H1 (cell line): ENCODE measurements around the gene CST11. TPM values are rescaled to one million over a fixed set of nuclear protein-coding genes. Genes with fewer than 3 reads are reported as not detected.
A peak's percentile ranks its signal among the peaks of the same experiment; 100 is the strongest.

Experiments
- CTCF ChIA-PET: fragments of 300-600 bp; sonication (Branson Sonifier 250); formaldehyde crosslinking; loops from one replicate; lab custom pipeline; 2021; ENCODE audit not compliant: partially characterized antibody; lab: Charles Lee
- POLR2A ChIA-PET: fragments of 300-600 bp; sonication (Branson Sonifier 250); formaldehyde crosslinking; loops from one replicate; lab custom pipeline; 2021; ENCODE audit warnings: inconsistent platforms; ENCODE audit not compliant: partially characterized antibody; lab: Charles Lee
- DNase-seq, 2 experiments: peaks; one replicate each; pipeline versions ENCODE4 v3.0.0 to v3.0.0-alpha.2; 2010 to 2022; ENCODE audit warnings: low spot score in 2 of 2, low read depth in 1 of 2, mixed read lengths in 1 of 2
- FAIRE-seq: peaks from 2 replicates; lab custom pipeline; 2011; peaks lifted over from hg19 to GRCh38; lab: Jason Lieb, UNC
- H2AFZ ChIP-seq: 2 replicates; pipeline ENCODE4 v1.8.1; 2012; ENCODE audit warnings: low read length, inconsistent platforms
- H2AK5ac ChIP-seq: 2 replicates; pipeline ENCODE4 v1.6.1; 2013; ENCODE audit warnings: low read depth, low read length
- H2BK120ac ChIP-seq: replicated peaks from 2 replicates; pipeline ENCODE3; 2013; ENCODE audit warnings: low read depth, low read length, inconsistent platforms
- H2BK12ac ChIP-seq: 2 replicates; pipeline ENCODE4 v1.6.1; 2013; ENCODE audit warnings: low read depth, low read length
- H2BK15ac ChIP-seq: 2 replicates; pipeline ENCODE4 v1.6.1; 2013; ENCODE audit warnings: low read length
- H2BK20ac ChIP-seq: 2 replicates; pipeline ENCODE4 v1.6.1; 2013; ENCODE audit warnings: low read length
- H2BK5ac ChIP-seq: 2 replicates; pipeline ENCODE4 v1.6.1; 2013; ENCODE audit warnings: low read depth, low read length
- H3K14ac ChIP-seq: 2 replicates; pipeline ENCODE4 v1.6.1; 2013; ENCODE audit warnings: inconsistent platforms; ENCODE audit not compliant: insufficient read length
- H3K18ac ChIP-seq: 2 replicates; pipeline ENCODE4 v1.6.1; 2013; ENCODE audit warnings: low read length; ENCODE audit errors: extremely low read depth
- H3K23ac ChIP-seq: 2 replicates; pipeline ENCODE4 v1.6.1; 2013; ENCODE audit warnings: inconsistent platforms; ENCODE audit not compliant: insufficient read length
- H3K23me2 ChIP-seq: 2 replicates; pipeline ENCODE4 v1.6.1; 2013; ENCODE audit warnings: low read depth, low read length
- H3K27ac ChIP-seq: 2 replicates; pipeline ENCODE4 v1.6.1; 2011; ENCODE audit warnings: low read depth, low read length, inconsistent platforms
- H3K27me3 ChIP-seq, 4 experiments: replicated peaks in 1 of 4; 1 replicate in 1 of 4; 2 replicates in 3 of 4; pipeline versions ENCODE4 v1.6.1 to v1.8.1; 2011 to 2013; ENCODE audit warnings: low read length in 3 of 4, mild to moderate bottlenecking in 3 of 4, inconsistent platforms in 2 of 4, mixed read lengths in 2 of 4, moderate library complexity in 1 of 4; ENCODE audit not compliant: control insufficient read depth in 3 of 4, insufficient read depth in 3 of 4; ENCODE audit errors: extremely low read depth in 1 of 4
- H3K36me3 ChIP-seq, 4 experiments: 2 replicates each; pipeline versions ENCODE4 v1.6.1 to v1.8.1; 2011 to 2013; ENCODE audit warnings: mild to moderate bottlenecking in 4 of 4, low read length in 3 of 4, moderate library complexity in 2 of 4, control low read depth in 1 of 4, inconsistent platforms in 1 of 4; ENCODE audit not compliant: insufficient read depth in 4 of 4, control insufficient read depth in 2 of 4
- H3K4ac ChIP-seq: replicated peaks from 2 replicates; pipeline ENCODE3; 2013; ENCODE audit warnings: low read length, low read depth, mixed read lengths, inconsistent platforms; ENCODE audit not compliant: insufficient read length
- H3K4me1 ChIP-seq, 4 experiments: replicated peaks in 1 of 4; 1 replicate in 1 of 4; 2 replicates in 3 of 4; pipeline versions ENCODE4 v1.6.1 to v1.8.1; 2011 to 2013; ENCODE audit warnings: low read length in 3 of 4, inconsistent platforms in 2 of 4, mixed read lengths in 1 of 4; ENCODE audit not compliant: insufficient read depth in 4 of 4, control insufficient read depth in 3 of 4
- H3K4me2 ChIP-seq, 2 experiments: 2 replicates each; pipeline versions ENCODE4 v1.6.1 to v1.8.1; 2011 to 2013; ENCODE audit warnings: low read depth in 2 of 2, low read length in 2 of 2, control low read depth in 1 of 2, inconsistent platforms in 1 of 2, mild to moderate bottlenecking in 1 of 2; ENCODE audit not compliant: insufficient read depth in 1 of 2
- H3K4me3 ChIP-seq, 4 experiments: fragments of 200-600, 300-600 bp in 1 of 4; sonication (generic), shearing (Covaris generic), sonication (Bioruptor Twin) in 1 of 4; 2 replicates each; pipeline versions ENCODE4 v1.5.1 to v1.8.1; 2011 to 2016; ENCODE audit warnings: low read length in 4 of 4, low read depth in 3 of 4, control low read depth in 2 of 4, inconsistent platforms in 2 of 4, mild to moderate bottlenecking in 2 of 4, mixed read lengths in 1 of 4, moderate library complexity in 1 of 4; ENCODE audit not compliant: insufficient read depth in 2 of 4; ENCODE audit errors: extremely low read depth in 1 of 4
- H3K56ac ChIP-seq: replicated peaks from 2 replicates; pipeline ENCODE3; 2013; ENCODE audit warnings: low read depth, mild to moderate bottlenecking, mixed read lengths, low read length, inconsistent platforms; ENCODE audit not compliant: insufficient read length
- H3K79me1 ChIP-seq: 2 replicates; pipeline ENCODE4 v1.6.1; 2013; ENCODE audit warnings: low read depth, low read length, control low read depth
- H3K79me2 ChIP-seq, 2 experiments: 2 replicates each; pipeline versions ENCODE4 v1.6.1 to v1.8.1; 2012 to 2013; ENCODE audit warnings: low read length in 2 of 2, mild to moderate bottlenecking in 2 of 2, inconsistent platforms in 1 of 2; ENCODE audit not compliant: insufficient read depth in 2 of 2, control insufficient read depth in 1 of 2
- H3K9ac ChIP-seq, 4 experiments: replicated peaks in 1 of 4; 1 replicate in 1 of 4; 2 replicates in 3 of 4; pipeline versions ENCODE4 v1.6.1 to v1.8.1; 2011 to 2013; ENCODE audit warnings: low read depth in 3 of 4, low read length in 3 of 4, control low read depth in 2 of 4, mild to moderate bottlenecking in 2 of 4, moderate library complexity in 2 of 4, inconsistent platforms in 1 of 4; ENCODE audit errors: extremely low read depth in 1 of 4
- H3K9me3 ChIP-seq, 2 experiments: 2 replicates each; pipeline versions ENCODE4 v1.6.1 to v1.8.1; 2012 to 2013; ENCODE audit warnings: mild to moderate bottlenecking in 2 of 2, moderate library complexity in 2 of 2, control low read depth in 1 of 2, inconsistent platforms in 1 of 2, low read depth in 1 of 2, low read length in 1 of 2, mixed read lengths in 1 of 2; ENCODE audit not compliant: insufficient read depth in 2 of 2
- H4K20me1 ChIP-seq, 2 experiments: replicated peaks in 1 of 2; 2 replicates each; pipeline versions ENCODE3 to v1.8.1; 2011 to 2013; ENCODE audit warnings: inconsistent platforms in 2 of 2, low read length in 2 of 2, mild to moderate bottlenecking in 1 of 2; ENCODE audit not compliant: insufficient read depth in 2 of 2, control insufficient read depth in 1 of 2
- H4K5ac ChIP-seq: 2 replicates; pipeline ENCODE4 v1.6.1; 2013; ENCODE audit warnings: low read length, low read depth, mixed read lengths, inconsistent platforms; ENCODE audit not compliant: insufficient read length
- H4K8ac ChIP-seq: 2 replicates; pipeline ENCODE4 v1.8.0; 2013; ENCODE audit warnings: mild to moderate bottlenecking, moderate library complexity, low read length, inconsistent platforms; ENCODE audit not compliant: insufficient read depth; ENCODE audit errors: extremely low read depth
- H4K91ac ChIP-seq: replicated peaks from 2 replicates; pipeline ENCODE3; 2013; ENCODE audit warnings: low read length, mixed read lengths, inconsistent platforms; ENCODE audit not compliant: insufficient read length
- SP4 ChIP-seq: IDR thresholded peaks from 2 replicates; pipeline ENCODE4 v1.6.1; 2012; ENCODE audit warnings: low read length, inconsistent platforms
- WGBS, 2 experiments: shearing (Covaris generic) in 1 of 2; methylation state at CpG; one replicate each; pipeline versions ENCODE4 v1.1.6 to v1.1.7; 2013 to 2015; ENCODE audit warnings: low lambda C conversion rate in 2 of 2, mixed read lengths in 2 of 2, inconsistent platforms in 1 of 2, low coverage in 1 of 2, missing lambda C conversion rate in 1 of 2; ENCODE audit not compliant: insufficient replicate concordance in 2 of 2, insufficient coverage in 1 of 2, insufficient read length in 1 of 2; ENCODE audit errors: extremely low coverage in 1 of 2, missing lambda C conversion rate in 1 of 2; 5-methylcytosine and 5-hydroxymethylcytosine counted together
- polyA plus RNA-seq, 7 experiments: library from polyadenylated mRNA; depleted of rRNA in 3 of 7; stranded (reverse) in 5 of 7; unstranded in 2 of 7; fragments of >200 nt in 5 of 7; fragments of 200-250 nt in 2 of 7; gene quantifications; 1 replicate in 5 of 7; 2 replicates in 1 of 7; 4 replicates in 1 of 7; pipeline versions ENCODE4 v1.2.1 to v1.2.3, GENCODE V29; 2011 to 2013; ENCODE audit warnings: missing spikeins in 2 of 7, mixed read lengths in 2 of 7
- total RNA-seq: library from RNA; stranded (reverse); fragmentation: NEBNext Ultra II Directional; extraction: Animal tissue kit (Norgen Biotek cat#: 25700); gene quantifications from 2 replicates; pipeline ENCODE4 v1.2.1, GENCODE V29; 2021

Gene CST11
- total and polyA plus RNA-seq, 2 of the 8 experiments (the other 6 are each of a cell fraction or from before 2014, with no cell fraction given), result 2.0 TPM; not detected in 1

DNA sequence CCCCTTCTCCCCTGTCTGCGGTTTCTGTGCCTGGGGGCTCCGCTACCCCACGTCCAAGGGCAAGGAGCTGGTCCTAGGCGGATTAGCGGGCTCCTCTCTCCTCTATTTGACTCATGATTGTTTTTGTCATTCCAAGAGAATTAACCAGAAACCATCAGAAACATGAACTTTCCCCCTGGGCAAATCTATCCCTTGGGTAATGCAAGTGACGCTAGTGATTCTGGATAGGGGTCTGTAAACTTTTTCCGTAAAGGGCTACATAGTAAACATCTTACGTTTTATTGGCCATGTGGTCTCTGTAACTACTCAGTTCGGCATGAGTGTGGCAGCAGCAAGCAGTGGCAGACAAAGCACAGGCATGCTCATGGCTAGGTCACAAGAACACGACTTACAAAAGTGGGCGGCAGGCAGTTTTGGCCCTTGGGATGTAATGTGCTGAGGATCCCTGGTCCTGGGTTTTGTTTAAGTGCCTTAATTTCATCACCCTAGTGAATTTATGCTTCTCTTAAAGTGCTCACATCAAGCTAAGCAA is 654 bp downstream of the CST11 start:
- Histone ChIP-seq H2BK12ac (no peak overlapping the region; the same call in 1 of the 2 replicates), H3K4ac (no peak overlapping the region), H3K23ac (no peak overlapping the region), H3K27me3 (peaks cover 0 to 7% (median 0%) of the 10 kb centered on the region in 4 experiments; a peak in 2 of 7 replicates), H3K56ac (no peak overlapping the region), H3K9me3 (0 out of 4 replicates have a peak, but pooled peaks cover 0 to 5% of the 10 kb centered on the region in 2 experiments), H3K4me3 (no peak overlapping the region), H2BK20ac (peak overlapping the region; percentile 51; the same call in 1 of the 2 replicates), H3K14ac (no peak overlapping the region), H4K5ac (no peak overlapping the region), H2BK15ac (no peak overlapping the region; the same call in 1 of the 2 replicates), H3K9ac (no peak overlapping the region), H2AFZ (no peak overlapping the region), H2BK5ac (peak overlapping the region; percentile 18; the same call in 1 of the 2 replicates), H4K91ac (peak overlapping the region; percentile 15), H3K79me1 (no peaks in the 10 kb centered on the region), H3K18ac (no peak overlapping the region), H3K23me2 (peaks cover 10% of the 10 kb centered on the region), H3K4me1 (peaks cover 0 to 3% (median 0%) of the 10 kb centered on the region in 4 experiments; a peak in 2 of 7 replicates), H2AK5ac (no peak overlapping the region), H3K27ac (no peak overlapping the region), H2BK120ac (no peak overlapping the region), H3K4me2 (no peak overlapping the region), H3K36me3 (no peaks in the 10 kb centered on the region; a peak in 1 of 8 replicates), H4K20me1 (peaks cover 0 to 5% of the 10 kb centered on the region in 2 experiments), H4K8ac (peak overlapping the region; percentile 25; the same call in 1 of the 2 replicates)
- ChIA-PET CTCF (interaction anchor here (1.1 to 18.9 kb wide), 5 partner anchors 9 to 154 kb away, joined by 3 to 328 read pairs (median 5); partner anchors contain the start of gene CST9), POLR2A (no interaction called here)
- 91% methylated on average over 10 of the region's 11 CpGs; no CpG with 5 or more reads in 1 of the 2 experiments for WGBS, 2 experiments
- DNase-seq (no peak), FAIRE-seq (no peak)
- no peak for TF ChIP-seq SP4
- TF ChIP-seq, all 59 proteins: peak for 0
- 0 out of 4 replicates have a peak, but pooled peaks cover 0 to 4% of the 10 kb centered on the region in 2 experiments for H3K79me2 ChIP-seq
